Measurements from ENCODE around the gene NOTCH1.
A peak's percentile ranks its signal among the peaks of the same experiment; 100 is the strongest.

Gene NOTCH1

GRCh38 chr9:136484153-136485048, 61.4 kb downstream of the NOTCH1 start:
- peak in 2 of 6 experiments; percentile 30 to 71 for DNase-seq

- DNase-seq = peak; percentile 91 to 99 (median 96)
Observed at GRCh38 chr9:136483589-136484152, 62.2 kb downstream of the NOTCH1 start.

- DNase-seq = peak; percentile 98 to 100 (median 100)
Observed at GRCh38 chr9:136482793-136483588, 62.9 kb downstream of the NOTCH1 start, which contains the start of gene SEC16A. Gene SEC16A, minus strand, starts transcription at chr9:136483040. Its CDS starts 5,425 bp downstream, at chr9:136477615.

GRCh38 chr9:136482046-136482792, 63.6 kb downstream of the NOTCH1 start:
- DNase-seq = peak in 5 of 6 experiments; percentile 34 to 63 (median 52)

GRCh38 chr9:136481558-136481957, 64.3 kb downstream of the NOTCH1 start:
- no peak for DNase-seq

GRCh38 chr9:136476369-136477150, 69.3 kb downstream of the NOTCH1 start:
- no peak for DNase-seq

GRCh38 chr9:136474974-136475865, 70.6 kb downstream of the NOTCH1 start:
- DNase-seq = no peak

GRCh38 chr9:136474021-136474640, 71.7 kb downstream of the NOTCH1 start:
- DNase-seq = no peak

- DNase-seq = no peak
Observed at GRCh38 chr9:136473354-136473721, 72.5 kb downstream of the NOTCH1 start.

- DNase-seq = no peak
Observed at GRCh38 chr9:136472640-136473353, 73.1 kb downstream of the NOTCH1 start.

- DNase-seq = no peak
Observed at GRCh38 chr9:136471802-136472487, 73.9 kb downstream of the NOTCH1 start.

GRCh38 chr9:136470792-136471469, 74.9 kb downstream of the NOTCH1 start:
- no peak for DNase-seq

- DNase-seq = no peak
Observed at GRCh38 chr9:136470356-136470755, 75.5 kb downstream of the NOTCH1 start.

GRCh38 chr9:136467766-136468165, 78.1 kb downstream of the NOTCH1 start:
- DNase-seq = no peak

GRCh38 chr9:136466155-136466541, 79.7 kb downstream of the NOTCH1 start:
- no peak for DNase-seq

GRCh38 chr9:136465500-136466154, 80.2 kb downstream of the NOTCH1 start:
- DNase-seq = no peak

- DNase-seq = no peak
Observed at GRCh38 chr9:136464241-136464640, 81.6 kb downstream of the NOTCH1 start.

- no peak for DNase-seq
Observed at GRCh38 chr9:136463578-136463977, 82.3 kb downstream of the NOTCH1 start.
